ENCODE results near the gene ACOT2.
"Not testable (repeated sequence)": the region's sequence is repeated elsewhere in the genome, so short reads cannot be mapped to it uniquely, and the experiment has no call there.

The ACOT2 gene

GRCh38 chr14:73567951-73568885 is 795 bp upstream of the ACOT2 start:
- Histone ChIP-seq H4K8ac (ENCODE audit: low read length) (no peak overlapping the region), H2BK120ac (ENCODE audit: low read depth, low read length) (no peak overlapping the region), H3K18ac (ENCODE audit: low read depth in 1 of 2, low read length in 2 of 2) (no peak overlapping the region), H2BK15ac (ENCODE audit: low read depth, poor library complexity, severe bottlenecking) (peak overlapping the region; percentile 40), H3K4me3 (ENCODE audit: insufficient read depth in 1 of 2, low read depth in 1 of 2, low read length in 2 of 2) (peak overlapping the region in 1 of 2 experiments; percentile 81), H4K91ac (ENCODE audit: low read length) (no peak overlapping the region), H3K79me1 (replicated peaks; ENCODE audit: low read length, poor library complexity, severe bottlenecking) (no peaks in the 10 kb centered on the region), H3K4me2 (ENCODE audit: low read length, poor library complexity, severe bottlenecking) (no peak overlapping the region), H3K14ac (ENCODE audit: low read length in 2 of 2) (no peak overlapping the region), H2BK5ac (ENCODE audit: low read depth, low read length, poor library complexity, severe bottlenecking) (no peak overlapping the region), H3K36me3 (ENCODE audit: control insufficient read depth in 1 of 2, insufficient read depth in 2 of 2, low read depth in 1 of 2, low read length in 2 of 2) (no peaks in the 10 kb centered on the region), H2AK5ac (ENCODE audit: low read length, severe bottlenecking) (no peak overlapping the region), H3K23ac (ENCODE audit: low read length in 2 of 2) (no peak overlapping the region), H3K27ac (ENCODE audit: low read length, poor library complexity, severe bottlenecking) (no peak overlapping the region), H3K4me1 (ENCODE audit: control insufficient read depth, insufficient read depth, low read depth, low read length) (peaks cover 1% of the 10 kb centered on the region), H3K4ac (ENCODE audit: low read depth in 1 of 2, low read length in 2 of 2) (no peak overlapping the region), H3K9ac (ENCODE audit: low read length) (peak overlapping the region; percentile 91), H2BK12ac (ENCODE audit: low read length in 2 of 2) (no peak overlapping the region), H3K9me3 (ENCODE audit: control insufficient read depth, low read length) (no peaks in the 10 kb centered on the region), H2AFZ (ENCODE audit: low read depth, low read length) (no peak overlapping the region), H3K27me3 (ENCODE audit: control insufficient read depth in 1 of 2, insufficient read depth in 1 of 2, low read length in 2 of 2) (no peaks in the 10 kb centered on the region)
- DNase-seq = peak; percentile 18
- WGBS = 90% methylated on average over 12 of the region's 16 CpGs

GRCh38 chr14:73568886-73569184 is 178 bp upstream of the ACOT2 start:
- not testable (repeated sequence) for H3K4me2 ChIP-seq (ENCODE audit: low read length, poor library complexity, severe bottlenecking); DNase-seq; H2BK15ac ChIP-seq (ENCODE audit: low read depth, poor library complexity, severe bottlenecking); H2BK5ac ChIP-seq (ENCODE audit: low read depth, low read length, poor library complexity, severe bottlenecking); H2BK12ac ChIP-seq (ENCODE audit: low read length in 2 of 2); H3K9me3 ChIP-seq (ENCODE audit: control insufficient read depth, low read length); H3K79me1 ChIP-seq (replicated peaks; ENCODE audit: low read length, poor library complexity, severe bottlenecking); H2AK5ac ChIP-seq (ENCODE audit: low read length, severe bottlenecking); H3K23ac ChIP-seq (ENCODE audit: low read length in 2 of 2); H2AFZ ChIP-seq (ENCODE audit: low read depth, low read length); H3K4me1 ChIP-seq (ENCODE audit: control insufficient read depth, insufficient read depth, low read depth, low read length); H3K27me3 ChIP-seq (ENCODE audit: control insufficient read depth in 1 of 2, insufficient read depth in 1 of 2, low read length in 2 of 2); H2BK120ac ChIP-seq (ENCODE audit: low read depth, low read length); H3K14ac ChIP-seq (ENCODE audit: low read length in 2 of 2); H3K36me3 ChIP-seq (ENCODE audit: control insufficient read depth in 1 of 2, insufficient read depth in 2 of 2, low read depth in 1 of 2, low read length in 2 of 2); H3K4ac ChIP-seq (ENCODE audit: low read depth in 1 of 2, low read length in 2 of 2); H4K91ac ChIP-seq (ENCODE audit: low read length); H3K27ac ChIP-seq (ENCODE audit: low read length, poor library complexity, severe bottlenecking); H3K18ac ChIP-seq (ENCODE audit: low read depth in 1 of 2, low read length in 2 of 2)
- 65% methylated on average over 4 of the region's 4 CpGs for WGBS
- peak overlapping the region in 1 of 2 experiments; percentile 81 for H3K4me3 ChIP-seq (ENCODE audit: insufficient read depth in 1 of 2, low read depth in 1 of 2, low read length in 2 of 2)
- peak overlapping the region; percentile 91 for H3K9ac ChIP-seq (ENCODE audit: low read length)
- H4K8ac ChIP-seq (ENCODE audit: low read length) = peak overlapping the region; percentile 36

DNA sequence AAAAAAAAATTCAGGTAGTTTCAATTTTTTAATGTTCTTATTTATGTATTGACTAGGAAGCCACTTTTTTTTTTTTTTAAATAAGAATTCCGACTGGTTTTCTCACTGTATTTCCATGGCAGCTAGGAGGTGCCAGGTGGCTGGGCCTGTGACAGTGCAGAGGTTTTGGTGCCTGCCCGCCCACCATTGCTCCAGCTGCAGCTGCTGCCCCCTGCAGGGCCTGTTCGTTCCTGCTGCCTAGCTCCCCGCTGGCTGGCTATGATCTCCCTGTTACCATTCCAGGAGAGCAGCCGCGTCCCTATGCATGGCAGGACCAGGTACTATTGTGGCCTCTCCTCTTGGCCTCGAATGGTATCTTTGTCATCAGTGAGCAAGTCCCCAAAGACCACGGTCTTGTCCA is 1.9 kb downstream of the ACOT2 start:
- not testable (repeated sequence) for H2BK12ac ChIP-seq (ENCODE audit: low read length in 2 of 2); H3K27me3 ChIP-seq (ENCODE audit: control insufficient read depth in 1 of 2, insufficient read depth in 1 of 2, low read length in 2 of 2); H3K18ac ChIP-seq (ENCODE audit: low read depth in 1 of 2, low read length in 2 of 2); H3K27ac ChIP-seq (ENCODE audit: low read length, poor library complexity, severe bottlenecking); H2BK5ac ChIP-seq (ENCODE audit: low read depth, low read length, poor library complexity, severe bottlenecking); H4K8ac ChIP-seq (ENCODE audit: low read length); H3K14ac ChIP-seq (ENCODE audit: low read length in 2 of 2); H2AK5ac ChIP-seq (ENCODE audit: low read length, severe bottlenecking); H3K4me3 ChIP-seq (ENCODE audit: insufficient read depth in 1 of 2, low read depth in 1 of 2, low read length in 2 of 2); H3K4me2 ChIP-seq (ENCODE audit: low read length, poor library complexity, severe bottlenecking); H2AFZ ChIP-seq (ENCODE audit: low read depth, low read length); H4K91ac ChIP-seq (ENCODE audit: low read length); H3K79me1 ChIP-seq (replicated peaks; ENCODE audit: low read length, poor library complexity, severe bottlenecking); H3K36me3 ChIP-seq (ENCODE audit: control insufficient read depth in 1 of 2, insufficient read depth in 2 of 2, low read depth in 1 of 2, low read length in 2 of 2); H3K4ac ChIP-seq (ENCODE audit: low read depth in 1 of 2, low read length in 2 of 2); H3K4me1 ChIP-seq (ENCODE audit: control insufficient read depth, insufficient read depth, low read depth, low read length); H3K9me3 ChIP-seq (ENCODE audit: control insufficient read depth, low read length); H2BK120ac ChIP-seq (ENCODE audit: low read depth, low read length); H2BK15ac ChIP-seq (ENCODE audit: low read depth, poor library complexity, severe bottlenecking); H3K23ac ChIP-seq (ENCODE audit: low read length in 2 of 2)
- DNase-seq = peak; percentile 28
- 53% methylated on average over 8 of the region's 8 CpGs for WGBS
- peak overlapping the region; percentile 91 for H3K9ac ChIP-seq (ENCODE audit: low read length)

- H3K9me3 ChIP-seq (ENCODE audit: control insufficient read depth, low read length); H2BK5ac ChIP-seq (ENCODE audit: low read depth, low read length, poor library complexity, severe bottlenecking); H4K8ac ChIP-seq (ENCODE audit: low read length); H3K4me3 ChIP-seq (ENCODE audit: insufficient read depth in 1 of 2, low read depth in 1 of 2, low read length in 2 of 2); H3K9ac ChIP-seq (ENCODE audit: low read length); H3K18ac ChIP-seq (ENCODE audit: low read depth in 1 of 2, low read length in 2 of 2); H3K79me1 ChIP-seq (replicated peaks; ENCODE audit: low read length, poor library complexity, severe bottlenecking); H2AK5ac ChIP-seq (ENCODE audit: low read length, severe bottlenecking); H3K36me3 ChIP-seq (ENCODE audit: control insufficient read depth in 1 of 2, insufficient read depth in 2 of 2, low read depth in 1 of 2, low read length in 2 of 2); H3K4me1 ChIP-seq (ENCODE audit: control insufficient read depth, insufficient read depth, low read depth, low read length); H2AFZ ChIP-seq (ENCODE audit: low read depth, low read length); H2BK15ac ChIP-seq (ENCODE audit: low read depth, poor library complexity, severe bottlenecking); DNase-seq; H4K91ac ChIP-seq (ENCODE audit: low read length); H3K14ac ChIP-seq (ENCODE audit: low read length in 2 of 2); H3K4ac ChIP-seq (ENCODE audit: low read depth in 1 of 2, low read length in 2 of 2); H2BK120ac ChIP-seq (ENCODE audit: low read depth, low read length); H2BK12ac ChIP-seq (ENCODE audit: low read length in 2 of 2); H3K23ac ChIP-seq (ENCODE audit: low read length in 2 of 2); H3K27me3 ChIP-seq (ENCODE audit: control insufficient read depth in 1 of 2, insufficient read depth in 1 of 2, low read length in 2 of 2); H3K4me2 ChIP-seq (ENCODE audit: low read length, poor library complexity, severe bottlenecking); H3K27ac ChIP-seq (ENCODE audit: low read length, poor library complexity, severe bottlenecking): not testable (repeated sequence)
- WGBS = 90% methylated on average over 5 of the region's 5 CpGs
Measured at GRCh38 chr14:73573034-73573433, 4.0 kb downstream of the ACOT2 start.
